DMS 273 treated with DMSO at 0.1 percent for 48 hours (cell line): ENCODE measurements around the gene SERPINA12.

ENCODE experiments used
- DNase-seq: peaks from one replicate; lab custom pipeline; 2025; lab: John Stamatoyannopoulos, UW

Gene SERPINA12

GRCh38 chr14:94465042-94465441 lies 44.2 kb downstream of the SERPINA12 start:
- DNase-seq, result no peak

GRCh38 chr14:94464290-94464689 lies 45.0 kb downstream of the SERPINA12 start:
- DNase-seq, result no peak

- DNase-seq, result no peak
Observed at GRCh38 chr14:94462763-94463572, 46.3 kb downstream of the SERPINA12 start.

DNA sequence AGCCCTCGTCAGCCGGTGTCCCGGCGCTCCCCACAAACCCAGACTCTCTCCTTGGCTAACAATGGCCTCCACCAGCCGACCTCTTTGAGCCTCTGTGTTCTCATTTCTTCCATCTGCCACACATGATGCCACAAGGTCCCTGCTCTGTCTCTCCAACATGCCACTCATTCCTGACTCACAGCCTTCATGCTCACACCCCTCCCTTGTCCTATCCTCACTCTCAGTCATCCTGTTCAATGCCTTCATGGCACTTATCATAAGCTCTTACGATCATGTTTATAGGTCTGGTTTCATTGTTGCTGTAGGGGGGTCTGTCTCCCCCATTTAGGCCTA lies 47.1 kb downstream of the SERPINA12 start:
- no peak for DNase-seq

GRCh38 chr14:94461526-94462218 lies 47.6 kb downstream of the SERPINA12 start:
- DNase-seq, result no peak

DNA sequence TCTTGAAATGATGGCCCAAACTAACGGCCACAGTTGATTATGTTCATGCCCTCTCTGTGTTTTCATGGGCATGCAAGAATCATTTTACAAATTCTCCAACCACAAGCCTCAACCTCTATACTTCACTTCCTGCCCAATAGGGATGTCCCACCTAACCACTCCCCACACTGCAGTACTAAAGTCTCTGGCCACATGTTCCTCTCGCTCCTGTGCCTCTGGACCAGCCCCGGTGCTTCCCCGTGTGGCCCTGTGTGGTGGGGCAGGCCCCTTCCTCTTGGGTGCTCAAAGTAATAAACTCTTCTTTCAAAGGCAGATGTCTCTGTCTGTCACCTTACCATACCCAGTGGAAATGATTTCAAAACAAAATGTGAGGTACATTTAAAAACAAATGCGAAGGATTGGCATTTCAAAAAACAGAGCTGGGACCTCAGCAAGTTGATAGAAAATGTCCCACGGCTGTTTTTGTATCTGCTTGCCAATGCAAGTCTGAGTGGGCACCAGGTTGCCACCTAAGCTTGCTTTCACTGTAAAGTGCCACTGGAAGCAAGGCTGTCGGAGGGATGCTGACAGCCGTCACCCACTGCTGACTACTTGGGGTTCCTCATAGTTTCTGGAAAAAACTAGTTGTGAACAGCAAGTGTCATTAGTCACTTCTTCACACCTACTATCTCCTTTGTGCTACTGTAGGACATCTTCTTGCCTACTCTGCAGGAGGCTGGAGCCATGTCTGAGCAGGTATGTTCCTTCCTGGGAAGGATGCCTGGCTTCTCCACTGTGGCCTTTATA lies 48.4 kb downstream of the SERPINA12 start:
- DNase-seq, result no peak

DNA sequence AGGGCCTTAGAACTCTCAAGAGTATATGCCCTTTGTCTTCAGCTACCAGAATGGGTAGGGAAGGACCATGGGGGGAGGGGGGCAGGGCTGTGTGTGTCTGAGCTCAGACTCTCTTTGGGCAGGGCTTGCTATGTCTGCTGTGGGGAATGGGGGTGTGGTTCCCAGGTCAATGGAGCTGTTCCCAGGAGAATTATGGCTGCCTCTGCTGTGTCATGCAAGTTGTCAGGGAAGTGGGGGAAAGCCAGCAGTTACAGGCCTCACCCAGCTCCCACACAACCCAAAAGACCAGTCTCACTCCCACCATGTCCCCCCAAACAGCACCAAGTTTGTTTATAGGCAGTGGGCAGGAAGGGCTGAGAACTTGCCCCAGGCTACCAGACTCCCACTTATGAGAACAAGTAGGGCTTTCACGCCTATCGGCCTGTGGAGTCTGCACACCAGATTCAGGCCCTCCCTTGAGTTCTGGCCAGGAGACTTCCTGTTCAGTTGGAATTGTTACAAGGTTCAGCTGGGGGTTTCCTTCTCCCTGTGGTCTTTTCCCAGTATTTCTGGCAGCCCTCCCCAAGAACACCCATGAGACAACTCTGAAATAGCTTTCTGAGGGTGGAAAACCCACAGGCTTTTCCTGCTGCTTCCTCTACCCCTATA lies 50.6 kb downstream of the SERPINA12 start:
- no peak for DNase-seq

- DNase-seq, result no peak
Observed at GRCh38 chr14:94458096-94458495, 51.2 kb downstream of the SERPINA12 start.

- no peak for DNase-seq
Observed at GRCh38 chr14:94455928-94456327, 53.3 kb downstream of the SERPINA12 start.

GRCh38 chr14:94451826-94452225 lies 57.4 kb downstream of the SERPINA12 start:
- no peak for DNase-seq

DNA sequence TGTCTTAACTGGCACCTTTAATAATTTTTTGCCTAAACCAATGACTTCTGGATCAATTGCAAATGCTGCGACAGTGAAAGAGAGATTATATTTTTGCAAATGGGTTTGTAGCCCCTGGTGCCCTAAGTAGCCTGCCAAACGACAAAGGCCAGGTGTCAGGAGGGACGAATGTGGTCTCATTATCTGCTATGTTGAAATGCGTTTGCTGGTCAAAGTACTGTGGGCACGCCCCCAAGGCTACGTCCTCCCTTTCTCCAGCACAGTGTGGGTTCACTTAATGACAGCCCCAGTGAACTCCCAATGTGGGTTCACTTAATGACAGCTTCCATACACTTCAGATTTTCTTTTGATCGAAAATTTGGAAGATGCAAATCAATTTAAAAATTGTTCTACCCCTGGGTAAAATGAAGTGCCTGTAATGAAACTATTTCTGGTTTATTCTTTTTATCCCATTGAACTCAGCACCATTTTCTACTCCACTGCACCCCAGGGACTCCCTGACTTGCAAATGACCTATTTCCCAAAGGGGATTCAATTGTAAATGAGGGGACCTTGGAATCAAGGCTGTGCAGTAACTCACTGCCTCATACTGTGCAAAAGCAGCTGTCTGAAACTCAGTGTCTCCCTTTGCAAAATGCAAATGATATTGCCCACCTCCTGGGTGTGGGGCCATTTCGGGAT lies 58.0 kb downstream of the SERPINA12 start:
- no peak for DNase-seq

- no peak for DNase-seq
Observed at GRCh38 chr14:94450722-94451090, 58.6 kb downstream of the SERPINA12 start.

DNA sequence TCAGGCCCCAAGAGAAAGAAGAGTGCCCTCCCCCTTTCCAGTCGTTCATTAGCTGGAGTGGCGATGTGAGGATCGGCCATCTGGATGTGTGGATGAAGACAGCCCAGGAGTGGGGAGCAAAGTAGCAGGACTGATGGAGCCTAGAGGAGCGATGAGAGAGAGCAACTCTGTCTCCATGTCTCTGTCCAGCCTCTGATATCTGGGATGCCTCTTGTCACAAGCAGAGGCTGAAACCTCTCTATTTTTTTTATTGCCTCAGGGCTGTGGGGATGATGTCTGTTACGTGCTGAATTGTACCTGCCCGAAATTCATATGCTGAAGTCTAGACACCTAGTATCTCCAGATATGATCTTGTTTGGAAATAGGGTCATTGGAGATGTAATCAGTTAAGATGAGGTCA lies 59.3 kb downstream of the SERPINA12 start:
- no peak for DNase-seq

DNA sequence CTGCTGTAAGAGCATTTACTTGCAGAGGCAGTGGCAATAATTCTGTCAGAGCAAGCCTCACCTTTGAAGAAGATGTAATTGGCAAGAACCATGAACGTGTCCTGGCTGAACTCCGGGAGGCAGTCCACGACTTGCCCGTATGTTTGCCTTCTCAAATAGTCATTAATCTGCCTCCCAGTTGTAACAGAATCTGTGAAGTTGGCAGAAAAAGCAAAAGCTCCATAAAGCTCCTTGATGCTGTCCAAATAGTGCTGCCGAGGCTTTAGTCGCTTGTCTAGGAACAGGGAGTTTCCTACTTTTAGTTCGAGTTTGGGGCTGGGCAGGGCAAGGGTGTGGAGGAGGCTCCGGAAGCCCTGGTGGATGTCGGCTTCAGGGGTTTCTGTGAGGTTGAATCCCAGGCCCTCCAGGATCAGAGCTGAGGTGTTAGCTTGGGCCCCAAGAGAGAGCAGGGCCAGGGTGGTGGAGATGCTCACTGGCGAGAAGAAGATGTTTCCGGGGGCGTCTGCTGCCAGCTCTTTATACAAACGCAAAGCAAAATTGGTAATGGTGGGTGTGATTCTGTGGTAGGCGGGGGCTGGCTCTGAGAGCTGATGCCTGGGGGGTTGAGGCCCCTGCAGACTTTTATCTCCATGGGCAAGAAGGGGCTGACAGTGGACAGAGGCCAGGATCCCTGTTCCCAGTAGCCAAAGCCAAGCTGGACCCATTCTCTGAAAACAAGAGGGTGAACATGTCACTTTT lies 61.0 kb downstream of the SERPINA12 start:
- DNase-seq, result no peak

DNA sequence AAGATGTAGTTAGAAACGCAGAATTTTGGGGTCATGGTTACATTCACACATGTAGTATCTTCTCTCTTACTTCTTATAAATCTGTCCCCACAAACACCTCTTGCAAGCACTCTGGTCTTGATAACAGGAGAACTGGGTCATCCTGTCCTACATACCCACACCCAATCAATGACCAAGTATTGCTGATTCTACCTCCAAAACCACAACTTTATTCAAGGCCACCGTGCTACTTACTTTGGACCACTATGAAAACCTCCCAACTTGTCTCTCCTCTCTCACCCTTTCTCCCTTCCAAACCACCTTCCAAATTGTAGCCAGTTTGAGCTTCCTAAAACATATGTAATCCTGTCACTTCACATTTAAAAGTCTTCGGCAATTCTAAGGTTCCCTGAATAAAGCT lies 62.1 kb downstream of the SERPINA12 start:
- no peak for DNase-seq

DNA sequence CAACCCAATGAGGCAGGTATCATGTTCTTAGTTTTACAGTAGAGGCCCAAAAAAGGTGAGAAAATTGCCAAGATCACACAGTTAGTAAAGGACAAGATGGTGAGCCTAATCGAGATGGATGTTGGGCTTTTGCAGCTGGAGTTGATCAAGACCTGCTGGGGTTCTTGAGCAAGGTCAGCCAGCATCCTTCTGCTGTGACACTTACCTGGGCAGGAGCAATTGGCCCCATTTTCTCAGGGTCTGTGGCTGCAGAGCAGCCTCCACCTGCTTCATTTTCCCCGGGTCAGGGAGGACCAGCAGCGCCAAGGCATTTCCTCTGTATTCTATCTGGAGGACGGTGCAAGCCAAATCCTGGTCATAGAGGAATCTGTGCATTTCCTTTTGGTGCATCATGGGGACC lies 63.1 kb downstream of the SERPINA12 start:
- DNase-seq, result no peak

GRCh38 chr14:94445003-94445402 lies 64.3 kb downstream of the SERPINA12 start:
- no peak for DNase-seq

DNA sequence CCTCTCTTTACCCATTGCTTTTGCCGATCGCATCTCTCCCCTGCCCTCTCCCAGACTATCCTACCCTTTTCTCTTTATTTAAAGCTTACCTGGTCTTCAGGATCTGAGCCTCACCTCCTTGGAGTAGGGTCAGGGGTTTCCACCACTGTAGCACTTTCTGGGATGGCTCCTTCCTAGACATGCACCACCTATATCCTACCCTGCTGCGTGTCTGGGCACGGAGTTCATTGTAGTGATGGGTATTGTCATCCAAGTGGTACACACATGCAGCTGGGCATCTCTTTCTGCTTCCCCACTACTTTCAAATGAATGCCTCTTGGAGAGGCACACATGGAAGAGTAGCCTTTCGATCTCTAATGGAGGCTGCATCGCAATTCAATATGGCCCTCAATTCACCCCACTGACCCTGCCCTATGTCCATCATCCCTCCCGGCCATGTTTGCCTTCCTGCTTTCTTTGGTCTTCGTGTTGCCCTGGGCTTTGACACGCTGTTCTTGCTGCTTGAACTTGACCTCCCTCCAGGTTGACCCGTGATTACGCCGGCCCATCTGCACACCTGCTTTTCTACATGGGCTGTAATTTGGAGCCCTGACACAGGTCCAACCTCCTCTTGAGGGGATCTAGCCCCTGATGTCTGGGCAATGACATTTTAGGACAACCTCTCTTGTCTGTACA lies 67.6 kb downstream of the SERPINA12 start:
- DNase-seq, result no peak

- no peak for DNase-seq
Observed at GRCh38 chr14:94441130-94441529, 68.1 kb downstream of the SERPINA12 start.

- DNase-seq, result no peak
Observed at GRCh38 chr14:94439453-94440057, 69.7 kb downstream of the SERPINA12 start.
